ENCODE data around the gene WDR53.
"Not testable (repeated sequence)": the region's sequence is repeated elsewhere in the genome, so short reads cannot be mapped to it uniquely, and the experiment has no call there.

WDR53 gene

DNA sequence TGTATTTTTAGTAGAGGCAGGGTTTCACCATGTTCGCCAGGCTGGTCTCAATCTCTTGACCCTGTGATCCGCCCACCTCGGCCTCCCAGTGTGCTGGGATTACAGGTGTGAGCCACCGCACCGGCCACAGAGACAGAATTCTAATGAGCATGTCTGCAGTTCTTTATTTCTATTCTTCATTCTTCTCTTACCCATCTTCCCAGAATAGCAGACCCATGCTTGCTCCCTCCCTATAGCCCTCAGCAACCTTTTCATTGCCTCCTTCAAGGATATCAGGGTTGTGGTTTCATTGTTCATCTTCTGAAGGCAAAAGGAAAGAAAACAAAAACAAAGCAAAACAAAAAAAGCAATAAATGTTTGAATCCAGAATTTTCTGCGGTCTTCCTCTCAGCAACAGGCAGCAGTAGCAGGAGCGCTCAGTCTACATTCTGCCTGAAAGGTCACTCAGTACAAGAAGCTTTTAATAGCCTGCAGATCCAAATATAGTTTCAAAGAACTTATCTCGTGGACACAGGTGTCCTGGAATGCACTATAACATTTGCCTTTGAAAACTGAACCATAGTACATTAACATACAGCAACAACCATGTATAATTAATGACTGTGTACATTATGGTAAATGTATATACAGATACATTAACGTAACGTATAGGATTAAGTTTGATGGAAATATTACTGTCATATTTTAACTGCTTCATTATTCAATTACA lies 53.3 kb downstream of the WDR53 start, which contains the start of gene SMCO1:
Gene SMCO1 (minus strand): TSS at position 434 of the 709 bp plus-strand sequence. CDS start 137 bp downstream, at position 297.
- no peak for DNase-seq

DNA sequence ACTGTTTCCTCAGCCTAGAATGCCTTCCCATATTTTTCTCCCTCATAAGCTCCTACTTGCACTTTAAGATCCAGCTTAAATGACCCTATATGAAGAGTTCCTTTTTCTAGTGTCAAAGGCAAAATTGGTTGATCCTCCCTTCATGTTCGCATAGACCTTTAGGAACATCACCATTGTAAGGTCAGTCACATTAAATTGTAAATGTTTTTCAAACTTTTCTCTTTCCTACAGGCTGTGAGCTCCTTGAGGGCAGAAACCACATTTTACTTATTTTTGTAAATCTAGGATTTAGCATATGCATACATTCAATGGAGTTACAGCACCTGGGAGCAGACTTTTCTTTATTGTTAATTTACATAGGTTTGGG lies 54.0 kb downstream of the WDR53 start:
- no peak for DNase-seq

DNA sequence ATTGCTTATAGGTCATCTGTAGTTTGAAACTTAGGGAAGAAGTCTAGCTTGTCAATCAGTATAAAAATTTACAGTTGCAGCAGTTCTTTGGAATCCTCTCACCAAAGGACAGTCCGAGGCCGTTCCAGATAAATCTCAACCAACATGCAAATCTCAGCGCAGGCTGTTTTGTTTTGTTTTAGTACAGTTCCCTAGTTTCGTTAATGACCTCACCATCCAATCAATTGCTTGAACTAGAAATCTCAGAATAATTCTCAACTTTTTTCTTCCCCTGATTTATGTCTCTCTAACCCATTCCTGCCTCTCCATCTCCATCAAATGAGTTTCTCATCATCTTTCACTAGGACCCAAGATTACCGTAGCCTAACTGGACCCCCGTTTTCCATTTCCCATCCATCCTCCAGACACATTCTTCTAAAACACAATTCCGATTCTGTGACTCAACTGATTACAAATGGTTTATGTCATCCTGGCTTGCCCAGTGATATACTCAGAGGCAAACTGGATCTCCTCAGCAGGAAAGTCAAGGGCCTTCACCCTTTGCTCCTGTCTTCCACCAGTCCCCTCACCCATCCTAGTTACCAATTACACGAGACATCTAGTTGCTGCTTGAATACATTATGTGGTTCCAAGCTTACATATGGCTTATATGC lies 54.5 kb downstream of the WDR53 start:
- DNase-seq = no peak

DNA sequence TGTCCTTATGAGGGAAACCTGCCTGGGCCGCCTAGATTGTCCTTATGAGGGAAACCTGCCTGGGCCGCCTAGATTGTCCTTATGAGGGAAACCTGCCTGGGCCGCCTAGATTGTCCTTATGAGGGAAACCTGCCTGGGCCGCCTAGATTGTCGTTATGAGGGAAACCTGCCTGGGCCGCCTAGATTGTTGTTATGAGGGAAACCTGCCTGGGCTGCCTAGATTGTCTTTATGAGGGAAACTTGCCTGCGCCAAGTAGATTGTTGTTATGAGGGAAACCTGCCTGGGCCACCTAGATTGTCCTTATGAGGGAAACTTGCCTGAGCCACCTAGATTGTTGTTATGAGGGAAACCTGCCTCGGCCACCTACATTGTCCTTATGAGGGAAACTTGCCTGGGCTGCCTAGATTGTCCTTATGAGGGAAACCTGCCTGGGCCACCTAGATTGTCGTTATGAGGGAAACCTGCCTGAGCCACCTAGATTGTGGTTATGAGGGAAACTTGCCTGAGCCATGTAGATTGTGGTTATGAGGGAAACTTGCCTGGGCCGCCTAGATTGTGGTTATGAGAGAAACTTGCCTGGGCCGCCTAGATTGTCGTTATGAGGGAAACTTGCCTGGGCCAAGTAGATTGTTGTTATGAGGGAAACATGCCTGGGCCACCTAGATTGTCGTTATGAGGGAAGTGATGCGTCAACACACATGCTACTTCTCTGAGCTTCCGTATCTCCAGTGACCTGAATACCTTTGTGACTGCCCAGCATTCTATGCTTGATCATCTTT lies 56.5 kb downstream of the WDR53 start:
- DNase-seq = not testable (repeated sequence)

DNA sequence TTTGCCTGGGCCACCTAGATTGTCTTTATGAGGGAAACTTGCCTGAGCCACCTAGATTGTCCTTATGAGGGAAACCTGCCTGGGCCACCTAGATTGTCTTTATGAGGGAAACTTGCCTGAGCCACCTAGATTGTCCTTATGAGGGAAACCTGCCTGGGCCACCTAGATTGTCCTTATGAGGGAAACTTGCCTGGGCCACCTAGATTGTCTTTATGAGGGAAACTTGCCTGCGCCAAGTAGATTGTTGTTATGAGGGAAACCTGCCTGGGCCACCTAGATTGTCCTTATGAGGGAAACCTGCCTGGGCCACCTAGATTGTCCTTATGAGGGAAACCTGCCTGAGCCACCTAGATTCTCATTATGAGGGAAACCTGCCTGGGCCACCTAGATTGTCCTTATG lies 57.2 kb downstream of the WDR53 start:
- DNase-seq = not testable (repeated sequence)

DNA sequence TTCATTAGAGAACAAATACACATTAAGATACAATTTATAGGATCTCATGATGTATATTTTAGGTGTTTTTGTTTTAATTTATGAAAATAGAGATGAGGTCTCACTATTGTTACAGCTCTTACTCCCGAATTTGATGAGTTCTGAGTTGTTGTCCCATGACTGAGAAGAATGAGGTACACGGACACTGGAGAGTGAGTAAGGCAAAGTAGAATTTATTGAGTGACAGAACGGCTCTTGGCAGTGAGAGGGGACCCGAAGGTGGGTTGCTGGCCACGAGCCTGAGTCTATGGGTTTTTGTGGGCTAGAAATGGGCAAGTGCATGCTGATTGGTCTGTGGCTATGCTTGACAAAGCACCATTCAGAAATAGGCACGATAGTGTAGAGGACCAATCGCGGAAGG lies 61.7 kb downstream of the WDR53 start:
- DNase-seq = no peak

DNA sequence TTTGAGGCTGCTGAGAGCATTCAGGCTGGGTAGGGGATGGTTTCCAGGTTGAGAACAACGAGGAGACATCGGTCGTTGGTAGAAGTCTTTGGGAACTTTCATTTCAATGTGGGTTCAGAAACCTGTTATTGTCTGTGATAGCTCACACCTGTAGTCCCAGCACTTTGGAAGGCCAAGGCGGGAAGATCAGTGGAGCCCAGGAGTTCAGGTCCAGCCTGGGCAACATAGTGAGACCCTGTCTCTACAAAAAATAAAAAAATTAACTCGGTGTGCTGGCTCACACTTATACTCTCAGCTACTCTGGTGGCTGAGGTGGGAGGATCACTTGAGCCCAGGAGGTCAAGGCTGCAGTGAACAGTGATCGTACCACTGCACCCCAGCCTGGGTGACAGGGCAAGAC lies 63.8 kb downstream of the WDR53 start:
- no peak for DNase-seq
